ENCODE measurements around the gene ENO1.
"Not testable (repeated sequence)": the region's sequence is repeated elsewhere in the genome, so short reads cannot be mapped to it uniquely, and the experiment has no call there.

ENO1 gene

GRCh38 chr1:8841395-8841794 is 37.1 kb downstream of the ENO1 start:
- FAIRE-seq, result no peak

- no peak for FAIRE-seq
Measured at GRCh38 chr1:8839990-8840389, 38.5 kb downstream of the ENO1 start.

DNA sequence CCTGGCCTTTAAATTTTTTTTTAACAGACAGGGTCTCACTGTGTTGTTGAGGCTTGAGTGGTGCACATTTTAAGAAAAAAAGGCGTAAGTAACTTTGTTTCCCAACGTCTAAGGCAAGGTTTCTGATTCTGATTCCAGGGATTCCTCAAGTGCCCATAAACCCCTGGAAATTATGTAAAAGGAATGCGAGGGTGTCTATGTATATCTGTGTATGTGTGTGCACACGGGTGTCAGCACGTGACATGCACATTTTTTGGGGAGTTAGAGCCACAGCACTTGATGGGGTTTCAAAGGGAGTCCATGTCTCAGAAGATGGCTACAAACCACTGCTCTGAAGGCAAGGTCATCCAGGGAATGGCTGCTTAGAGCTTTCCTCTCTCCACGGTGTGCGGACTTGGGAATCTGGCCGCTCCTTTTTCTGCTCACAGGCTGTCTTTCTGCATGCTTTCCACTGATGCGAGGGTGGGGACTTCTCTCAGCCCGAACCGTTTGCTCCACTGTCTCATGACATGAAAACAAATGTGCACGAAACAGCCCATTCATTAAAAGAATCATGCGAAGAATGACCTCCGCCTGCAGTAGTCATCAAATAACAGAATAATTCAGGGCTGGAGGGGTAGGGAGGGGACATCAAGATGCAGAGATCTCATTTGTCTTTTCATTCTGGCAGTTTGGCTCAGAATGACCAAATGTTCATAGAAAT is 42.4 kb downstream of the ENO1 start:
- FAIRE-seq, result no peak

GRCh38 chr1:8831340-8831739 is 47.1 kb downstream of the ENO1 start:
- no peak for FAIRE-seq

- not testable (repeated sequence) for FAIRE-seq
Measured at GRCh38 chr1:8830732-8831131, 47.8 kb downstream of the ENO1 start.

DNA sequence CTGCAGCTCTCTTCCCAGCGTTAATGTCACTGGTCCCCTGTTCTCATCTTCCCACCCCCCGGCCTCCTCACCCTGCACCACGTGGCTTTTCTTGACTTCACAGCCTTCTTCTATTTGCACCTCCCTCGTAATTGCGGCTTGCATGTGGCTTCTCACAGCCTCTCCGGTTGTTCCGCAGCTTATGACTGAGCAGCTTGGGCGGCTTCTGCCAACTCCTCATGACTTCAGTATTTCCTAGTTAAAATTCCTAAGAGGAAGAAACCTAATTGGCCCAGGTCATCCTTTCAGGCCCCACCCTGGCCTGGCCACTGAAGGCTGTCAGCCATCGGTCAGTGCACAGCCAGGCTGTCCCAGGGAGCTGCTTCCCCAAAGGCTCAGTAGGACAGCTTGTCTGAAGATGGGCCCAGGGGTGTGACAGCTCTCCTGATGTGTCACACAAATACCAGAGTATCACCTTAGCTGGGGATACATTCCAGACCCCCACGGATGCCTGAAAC is 52.5 kb downstream of the ENO1 start:
- FAIRE-seq, result no peak

- FAIRE-seq, result no peak
Measured at GRCh38 chr1:8823295-8823664, 55.2 kb downstream of the ENO1 start.

DNA sequence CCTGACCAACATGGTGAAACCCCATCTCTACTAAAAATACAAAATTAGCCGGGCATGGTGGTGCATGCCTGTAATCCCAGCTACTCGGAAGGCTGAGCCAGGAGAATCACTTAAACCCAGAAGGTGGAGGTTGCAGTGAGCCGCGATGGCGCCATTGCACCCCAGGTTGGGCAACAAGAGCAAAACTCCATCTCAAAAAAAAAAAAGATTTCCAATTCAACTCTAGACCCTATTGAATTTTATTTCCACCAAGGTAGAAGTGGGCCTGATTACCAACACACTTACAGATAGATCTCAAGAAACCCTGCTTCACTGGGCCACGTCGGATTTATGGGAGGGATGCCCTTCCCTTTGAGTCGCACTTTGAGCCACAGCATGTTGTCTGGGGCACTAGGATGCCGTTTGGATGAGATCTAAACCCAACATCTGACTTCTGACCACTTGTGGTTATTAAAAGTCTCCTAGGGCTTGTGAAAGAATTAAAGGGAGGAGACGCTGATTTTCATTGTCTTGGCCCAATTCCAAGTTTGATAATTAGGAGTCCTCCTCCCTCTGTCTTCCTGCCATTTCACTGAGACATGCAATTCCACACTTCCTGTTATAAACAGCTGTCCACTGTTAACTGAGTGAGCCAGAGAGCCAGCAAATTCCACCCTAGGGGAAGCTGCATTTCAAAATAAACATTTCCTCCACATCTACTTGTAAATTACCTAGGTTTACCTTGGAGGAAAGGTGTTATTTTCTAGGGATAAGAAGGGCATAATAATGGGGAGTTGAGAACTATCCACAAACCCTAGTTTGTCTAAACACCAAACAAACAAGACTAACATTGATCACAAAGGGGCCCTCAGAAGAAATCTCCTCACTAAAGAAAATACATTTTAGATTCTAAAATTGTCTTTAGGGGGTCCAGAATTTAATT is 55.9 kb downstream of the ENO1 start:
- FAIRE-seq, result no peak

DNA sequence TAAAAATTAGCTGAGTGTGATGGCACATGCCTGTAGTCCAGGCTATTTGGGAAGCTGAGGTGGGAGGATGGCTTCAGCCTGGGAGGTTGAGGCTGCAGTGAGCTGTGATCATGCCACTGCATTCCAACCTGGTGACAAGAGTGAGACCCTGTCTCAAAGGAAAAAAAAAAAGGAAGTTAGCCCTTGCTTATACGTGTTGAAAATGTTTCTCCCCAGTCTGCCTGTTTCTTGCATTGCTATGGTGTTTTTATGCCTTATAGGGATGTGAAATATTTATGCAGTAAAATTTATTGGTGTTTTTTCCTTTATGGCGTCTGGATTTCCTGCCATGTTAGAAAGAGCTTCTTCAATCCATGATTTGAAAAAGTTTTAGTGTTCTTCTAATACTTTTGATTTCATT is 57.4 kb downstream of the ENO1 start:
- FAIRE-seq, result no peak

GRCh38 chr1:8818789-8819188 is 59.7 kb downstream of the ENO1 start:
- FAIRE-seq, result not testable (repeated sequence)

- no peak for FAIRE-seq
Measured at GRCh38 chr1:8818325-8818775, 60.1 kb downstream of the ENO1 start.

DNA sequence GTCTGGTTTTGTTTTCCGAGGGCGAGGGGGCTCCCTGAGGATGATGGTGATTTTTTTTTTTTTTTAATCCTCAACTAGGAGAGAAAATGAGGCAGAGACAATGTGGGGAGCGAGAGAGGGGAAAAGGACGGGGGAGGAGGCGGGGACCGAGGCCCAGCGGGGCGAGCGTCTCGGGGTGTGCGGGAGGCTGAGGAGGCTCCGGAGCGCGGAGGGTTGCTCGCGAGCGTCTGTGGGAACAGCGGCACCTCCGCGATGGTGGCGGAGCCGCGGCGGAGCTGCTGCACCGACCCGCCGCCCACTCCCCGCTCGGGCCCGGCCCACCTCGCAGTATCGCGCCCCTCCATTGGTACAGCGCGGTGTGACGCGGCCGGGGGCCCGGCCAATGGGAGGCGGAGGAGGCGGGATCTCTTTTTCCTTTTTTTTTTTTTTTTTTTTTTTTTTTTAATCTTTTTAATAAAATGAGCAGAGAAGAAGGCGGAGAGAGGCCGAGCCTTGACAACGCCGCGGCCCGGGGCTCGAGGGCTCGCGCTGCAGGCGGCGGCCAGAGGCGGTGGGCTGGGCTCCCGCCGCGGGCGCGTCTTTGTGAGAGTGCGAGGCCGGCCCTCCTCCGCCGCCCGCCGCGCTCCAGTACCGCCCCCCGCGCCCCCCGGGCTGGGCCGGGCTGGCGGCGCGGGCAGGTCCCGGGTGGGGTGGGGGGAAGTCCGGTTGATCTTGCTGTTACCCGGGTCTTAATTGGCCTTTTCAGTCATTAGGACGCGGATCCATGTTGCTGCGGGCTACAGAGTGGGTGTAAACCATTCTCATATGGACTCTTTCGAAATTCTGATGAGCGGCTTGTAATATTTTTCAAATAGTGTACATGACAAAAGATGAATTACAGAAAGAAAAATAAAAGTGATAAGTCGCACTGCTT is 60.8 kb downstream of the ENO1 start, which contains the start of gene RERE:
Gene RERE, minus strand, starts transcription at position 229 of the 913 bp plus-strand sequence.
- FAIRE-seq, result peak; percentile 83

DNA sequence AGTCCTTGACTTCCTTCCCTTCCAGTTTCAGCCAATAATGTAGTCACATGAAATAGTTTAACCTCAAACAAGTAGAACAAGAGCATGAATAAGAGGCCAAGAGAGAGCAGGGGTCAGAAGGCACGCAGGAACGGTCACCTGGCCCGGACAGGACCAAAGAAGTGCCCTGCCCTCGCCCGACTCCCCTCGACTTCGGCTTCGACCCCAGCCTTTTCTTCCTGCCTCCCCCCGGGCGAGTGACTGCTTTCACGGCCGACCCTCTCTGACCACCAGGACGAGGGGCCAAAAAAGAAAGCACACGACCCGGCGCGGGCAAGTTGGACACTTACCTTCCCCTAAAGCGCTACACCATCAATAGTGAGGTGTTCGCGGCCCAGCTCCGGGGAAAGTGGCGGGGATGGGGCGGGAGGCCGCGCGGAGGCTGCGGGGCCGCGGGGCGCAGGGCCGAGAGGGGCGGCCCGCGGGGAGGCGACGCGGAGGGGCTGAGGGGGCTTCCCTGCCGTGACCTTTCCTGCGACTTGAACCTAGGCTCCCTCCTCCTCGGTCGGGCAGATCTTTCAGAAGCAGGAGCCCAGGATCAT is 61.6 kb downstream of the ENO1 start:
- no peak for FAIRE-seq

DNA sequence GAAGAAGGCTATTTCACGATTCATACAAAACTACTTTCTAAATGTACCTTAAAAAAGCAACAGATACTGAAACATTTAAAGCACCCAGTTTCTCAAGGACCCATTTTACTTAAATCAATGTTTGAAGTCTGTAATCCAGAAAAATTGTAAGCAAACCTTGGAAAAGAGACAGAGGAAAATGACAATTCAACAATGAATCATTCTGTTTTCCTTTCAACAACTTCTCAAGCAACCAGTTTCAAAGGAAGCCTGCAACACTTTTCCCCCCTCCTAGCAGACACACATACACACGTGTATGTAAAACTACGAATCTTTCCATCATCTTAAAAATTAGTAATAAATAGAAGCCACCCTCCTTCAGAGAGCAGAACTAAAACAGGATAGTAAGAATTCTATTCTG is 62.2 kb downstream of the ENO1 start:
- FAIRE-seq, result no peak

GRCh38 chr1:8815582-8816151 is 62.8 kb downstream of the ENO1 start:
- no peak for FAIRE-seq

- no peak for FAIRE-seq
Measured at GRCh38 chr1:8814865-8815264, 63.6 kb downstream of the ENO1 start.

DNA sequence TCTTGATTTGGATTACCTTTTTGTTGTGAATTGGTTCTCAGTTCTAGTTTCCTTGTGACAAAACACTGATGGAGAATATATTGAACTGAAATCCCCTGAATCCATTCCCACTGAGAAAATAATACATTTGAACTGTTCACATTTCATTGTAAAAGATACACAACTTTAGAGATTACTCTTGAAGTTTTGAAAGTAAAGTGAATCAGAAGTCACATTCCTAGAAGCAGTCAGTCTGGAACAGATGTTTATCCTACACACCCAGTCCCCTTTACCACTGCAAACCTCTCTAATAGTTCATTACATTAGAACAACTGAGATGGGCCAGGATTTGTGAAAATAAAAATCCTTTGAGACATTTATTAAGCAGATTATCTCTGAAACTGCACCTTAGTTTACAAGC is 64.5 kb downstream of the ENO1 start:
- FAIRE-seq, result no peak

DNA sequence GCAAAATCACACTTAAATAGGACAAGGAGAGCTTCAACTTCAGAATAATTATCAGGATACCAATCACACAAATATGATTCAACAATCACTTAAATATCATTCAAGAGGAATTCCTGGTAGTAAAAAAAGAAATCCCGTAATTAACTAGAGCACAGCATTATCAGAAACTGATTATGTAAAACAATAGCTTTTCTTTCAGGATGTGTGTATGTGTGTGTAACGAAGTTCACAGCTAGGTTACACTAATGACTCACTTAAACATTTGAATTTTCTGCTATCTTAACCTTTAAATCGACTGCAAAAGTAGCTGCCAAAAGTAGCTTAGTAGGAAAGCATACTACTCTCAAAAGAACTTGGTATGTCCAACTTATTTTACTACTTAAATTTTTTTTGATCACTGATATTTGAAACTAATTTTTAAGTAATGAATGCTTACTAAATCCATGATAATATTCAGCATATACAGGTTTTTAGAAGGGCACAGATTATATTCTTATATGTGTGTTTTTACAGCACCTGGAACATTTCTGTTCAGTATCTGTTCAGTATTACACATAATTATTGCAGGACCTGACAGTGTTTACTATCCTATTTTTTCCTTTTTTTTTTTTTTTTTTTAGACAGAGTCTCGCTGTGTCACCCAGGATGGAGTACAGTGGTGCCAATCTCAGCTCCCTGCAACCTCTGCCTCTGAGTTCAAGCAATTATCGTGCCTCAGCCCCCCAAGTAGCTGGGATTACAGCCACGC is 65.3 kb downstream of the ENO1 start:
- no peak for FAIRE-seq

GRCh38 chr1:8812081-8812480 is 66.4 kb downstream of the ENO1 start:
- no peak for FAIRE-seq
